Measurements from ENCODE around the gene MYO5A. TPM values are rescaled to one million over a fixed set of nuclear protein-coding genes. Genes with fewer than 3 reads are reported as not detected.
"Not testable (repeated sequence)": the region's sequence is repeated elsewhere in the genome, so short reads cannot be mapped to it uniquely, and the experiment has no call there.

MYO5A gene
- total RNA-seq, 1 experiment from 2014 or later = 15.2 TPM

DNA sequence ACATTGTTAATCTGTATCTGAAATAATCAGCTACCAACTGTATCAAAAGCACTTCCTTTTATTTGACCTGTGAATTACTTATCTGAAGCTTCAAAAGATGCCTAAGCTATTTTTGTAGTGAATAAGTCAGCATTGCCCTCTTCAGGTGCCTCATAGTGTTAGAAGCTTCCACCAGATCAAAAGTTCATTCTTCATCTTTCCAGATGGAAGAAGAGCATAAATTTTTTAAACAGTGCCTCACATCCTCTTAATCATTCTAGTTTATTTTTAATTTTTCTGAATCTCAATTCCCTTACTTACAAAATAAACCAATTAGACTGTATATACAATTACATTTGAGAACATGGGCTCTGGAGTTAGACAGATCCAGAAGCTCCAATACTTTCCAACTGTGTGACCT, 65.0 kb downstream of the MYO5A start:
- no peak for DNase-seq (ENCODE audit: low spot score)

- no peak for DNase-seq (ENCODE audit: low spot score)
Measured at GRCh38 chr15:52462806-52463360, 65.8 kb downstream of the MYO5A start.

- not testable (repeated sequence) for DNase-seq (ENCODE audit: low spot score)
Measured at GRCh38 chr15:52459701-52460100, 69.0 kb downstream of the MYO5A start.

GRCh38 chr15:52459265-52459664, 69.4 kb downstream of the MYO5A start:
- not testable (repeated sequence) for DNase-seq (ENCODE audit: low spot score)

DNA sequence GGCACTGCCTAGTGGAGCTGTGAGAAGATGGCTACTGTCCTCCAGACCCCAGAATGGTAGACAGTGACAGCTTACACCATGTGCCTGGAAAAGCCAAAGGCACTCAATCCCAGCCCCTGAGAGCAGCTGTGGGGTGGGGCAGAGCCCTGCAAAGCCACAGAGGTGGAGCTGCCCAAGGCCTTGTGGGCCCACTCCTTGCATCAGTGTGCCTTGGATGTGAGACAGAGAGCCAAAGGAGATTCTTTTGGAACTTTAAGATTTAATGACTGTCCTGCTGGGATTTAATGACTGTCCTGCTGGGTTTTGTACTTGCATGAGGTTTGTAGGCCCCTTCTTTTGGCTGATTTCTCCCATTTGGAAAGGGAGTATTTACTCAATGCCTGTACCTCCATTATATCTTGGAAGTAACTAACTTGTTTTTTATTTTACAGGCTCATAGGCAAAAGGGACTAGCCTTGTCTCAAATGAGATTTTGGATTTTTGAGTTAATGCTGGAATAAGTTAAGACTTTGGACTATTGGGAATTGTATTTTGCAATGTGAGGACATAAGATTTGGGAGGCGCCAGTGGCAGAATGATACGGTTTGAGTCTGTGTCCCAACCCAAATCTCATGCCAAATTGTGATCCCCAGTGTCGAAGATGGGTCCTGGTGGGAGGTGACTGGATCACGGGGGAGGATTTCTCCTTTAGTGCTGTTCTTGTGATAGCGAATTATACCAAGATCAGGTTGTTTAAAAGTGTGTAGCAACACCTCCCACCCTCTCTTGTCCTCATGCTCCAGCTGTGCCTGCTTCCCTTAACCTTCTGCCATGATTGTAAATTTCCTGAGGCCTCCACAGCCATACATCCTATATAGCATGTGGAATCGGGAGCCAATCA, 80.4 kb downstream of the MYO5A start:
- no peak for DNase-seq (ENCODE audit: low spot score)

GRCh38 chr15:52445954-52446353, 82.7 kb downstream of the MYO5A start:
- DNase-seq (ENCODE audit: low spot score) = no peak

DNA sequence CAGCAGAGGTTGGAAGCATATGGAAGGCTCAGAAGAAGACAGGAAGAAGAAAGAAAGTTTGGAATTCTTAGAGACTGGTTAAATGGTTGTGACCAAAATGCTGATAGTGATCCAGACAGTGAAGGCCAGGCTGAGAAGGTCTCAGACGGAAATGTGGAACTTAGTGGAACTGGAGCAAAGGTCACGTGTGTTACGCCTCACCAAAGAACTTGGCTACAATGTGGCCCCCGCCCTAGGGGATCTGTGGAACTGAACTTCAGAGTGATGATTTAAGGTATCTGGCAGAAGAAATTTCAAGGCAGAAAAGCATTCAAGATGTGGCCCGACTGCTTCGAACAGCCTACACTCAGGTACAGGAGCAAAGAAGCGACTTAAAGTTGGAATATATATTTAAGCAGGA, 83.1 kb downstream of the MYO5A start:
- DNase-seq (ENCODE audit: low spot score) = no peak

- not testable (repeated sequence) for DNase-seq (ENCODE audit: low spot score)
Measured at GRCh38 chr15:52443205-52443604, 85.5 kb downstream of the MYO5A start.

DNA sequence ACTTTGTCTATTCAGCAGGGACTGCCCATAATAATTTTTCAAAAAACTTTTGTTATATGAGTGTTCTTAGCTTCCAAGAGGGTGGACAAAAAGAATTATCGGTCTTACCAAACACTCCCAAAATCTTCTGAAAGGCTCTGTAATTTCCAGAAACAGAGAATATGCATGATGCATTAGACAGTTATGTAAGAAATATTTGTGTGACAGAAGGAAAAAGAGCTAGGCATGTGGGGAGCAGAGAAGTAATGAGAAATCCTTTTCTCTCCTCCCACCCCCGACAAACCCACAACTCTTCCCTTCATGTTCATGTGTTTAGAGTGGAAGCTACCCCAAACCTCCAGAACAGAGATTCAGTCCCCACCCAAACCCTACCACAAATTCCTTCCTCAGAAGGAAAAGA, 86.8 kb downstream of the MYO5A start:
- no peak for DNase-seq (ENCODE audit: low spot score)

- DNase-seq (ENCODE audit: low spot score) = no peak
Measured at GRCh38 chr15:52440946-52441345, 87.7 kb downstream of the MYO5A start.

- DNase-seq (ENCODE audit: low spot score) = no peak
Measured at GRCh38 chr15:52440414-52440813, 88.3 kb downstream of the MYO5A start.

DNA sequence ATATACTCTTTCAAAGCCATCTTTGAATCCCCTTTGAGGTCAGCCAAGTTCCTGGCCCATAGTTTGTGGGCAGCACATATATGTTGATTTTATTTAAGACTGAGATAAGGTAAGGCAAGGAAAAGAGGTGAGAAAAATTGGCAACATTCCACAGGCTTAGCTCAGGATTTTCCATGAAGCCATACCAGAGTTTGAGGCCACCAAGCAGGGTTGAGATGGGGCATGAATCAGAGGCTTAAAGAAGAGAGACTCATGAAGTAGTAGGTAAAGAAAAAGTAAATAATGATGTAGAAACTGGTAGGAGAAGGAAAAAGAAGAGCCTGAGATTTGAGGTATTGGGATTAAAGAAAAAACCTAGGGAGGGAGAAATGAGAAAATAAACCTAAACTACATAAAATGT, 89.2 kb downstream of the MYO5A start:
- peak; percentile 11 for DNase-seq (ENCODE audit: low spot score)

GRCh38 chr15:52439042-52439441, 89.6 kb downstream of the MYO5A start:
- not testable (repeated sequence) for DNase-seq (ENCODE audit: low spot score)

DNA sequence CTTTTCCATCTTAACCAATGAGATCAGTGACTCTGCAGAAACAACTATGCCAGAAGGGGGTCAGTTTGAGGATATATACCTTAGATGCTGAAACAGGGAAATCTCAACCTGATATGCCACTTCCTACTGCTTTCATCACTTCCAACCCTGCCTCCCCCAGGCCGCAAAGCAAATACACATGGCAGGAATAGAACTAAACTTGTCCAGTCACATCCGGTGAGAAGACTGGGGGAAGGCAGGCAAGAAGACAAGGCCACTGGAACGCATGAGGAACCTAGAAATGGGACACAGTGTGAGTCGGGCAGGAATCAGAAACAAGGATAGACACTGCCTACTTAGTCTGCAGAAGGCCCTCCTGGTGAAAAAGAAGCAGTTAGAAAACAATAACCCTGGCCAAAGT, 90.6 kb downstream of the MYO5A start:
- DNase-seq (ENCODE audit: low spot score) = peak; percentile 27

DNA sequence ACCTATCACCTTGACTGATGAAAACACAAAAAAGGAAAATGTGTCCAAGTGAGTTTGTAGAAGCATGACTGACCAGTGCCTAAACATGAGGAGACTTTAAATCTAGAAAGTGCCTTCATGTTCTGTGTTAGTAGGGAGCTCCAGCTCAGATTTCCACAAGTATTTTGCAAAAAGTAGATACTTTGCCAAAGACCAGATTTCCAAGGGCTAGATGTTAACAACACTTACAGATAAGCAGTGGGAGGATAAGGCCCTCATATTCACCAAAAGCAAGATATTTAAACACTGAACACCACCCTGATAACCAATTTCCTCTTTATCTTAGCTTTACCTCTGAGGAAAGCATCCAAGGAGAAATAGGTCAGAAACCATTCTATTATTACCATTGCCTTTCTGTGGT, 91.0 kb downstream of the MYO5A start:
- no peak for DNase-seq (ENCODE audit: low spot score)

GRCh38 chr15:52436981-52437380, 91.7 kb downstream of the MYO5A start:
- no peak for DNase-seq (ENCODE audit: low spot score)

- DNase-seq (ENCODE audit: low spot score) = no peak
Measured at GRCh38 chr15:52434885-52435284, 93.8 kb downstream of the MYO5A start.

DNA sequence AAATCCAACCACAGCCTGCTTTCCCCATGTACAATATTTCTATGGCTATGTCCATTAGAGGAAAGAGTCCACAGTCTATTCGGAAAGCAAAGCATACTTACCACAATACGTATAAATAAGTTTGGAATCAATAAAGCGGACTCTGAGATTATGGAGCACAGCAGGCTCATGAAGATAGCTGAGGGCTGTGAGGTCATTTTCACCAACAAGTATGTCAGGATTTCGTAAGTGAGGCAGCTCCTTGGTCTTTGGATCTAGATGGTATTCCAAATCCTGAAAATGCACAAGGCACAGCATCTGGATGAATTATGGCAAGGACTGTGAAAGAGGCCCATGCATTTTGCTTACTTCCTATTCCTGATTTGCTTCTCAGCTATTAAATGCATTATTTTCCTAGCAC, 100.4 kb downstream of the MYO5A start:
- no peak for DNase-seq (ENCODE audit: low spot score)

GRCh38 chr15:52427804-52428203, 100.9 kb downstream of the MYO5A start:
- no peak for DNase-seq (ENCODE audit: low spot score)

GRCh38 chr15:52424856-52425431, 103.7 kb downstream of the MYO5A start:
- DNase-seq (ENCODE audit: low spot score) = no peak

DNA sequence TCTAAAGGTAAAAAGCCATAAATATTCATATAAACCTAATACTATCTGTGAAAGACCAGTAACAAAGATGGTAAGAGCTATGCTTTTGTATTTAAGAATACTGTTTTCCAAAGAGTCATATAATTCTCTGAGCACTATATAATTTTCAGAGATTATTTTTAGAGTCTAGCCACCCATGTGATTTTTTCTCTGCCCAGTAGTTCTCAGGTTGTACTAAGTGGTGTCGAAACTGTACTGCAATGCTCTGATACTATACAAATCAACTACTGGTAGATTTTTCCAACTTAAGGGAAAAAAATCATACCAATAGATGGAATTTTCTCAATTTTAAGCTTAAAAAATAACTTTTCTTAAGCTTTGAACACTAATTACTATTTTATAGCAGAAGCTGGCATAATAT, 104.8 kb downstream of the MYO5A start:
- DNase-seq (ENCODE audit: low spot score) = no peak

GRCh38 chr15:52422001-52422400, 106.7 kb downstream of the MYO5A start:
- no peak for DNase-seq (ENCODE audit: low spot score)

GRCh38 chr15:52421029-52421428, 107.7 kb downstream of the MYO5A start:
- no peak for DNase-seq (ENCODE audit: low spot score)

All from H4 (cell line).